HG03442 (cell line): ENCODE data around the gene NEK6.

Experiments used
- ATAC-seq: cut with Tn5 transposase; IDR thresholded peaks from one replicate; pipeline ENCODE4 v1.9.1; 2021; ENCODE audit warnings: mild to moderate bottlenecking, moderate library complexity; ENCODE audit not compliant: unreplicated experiment

Gene NEK6

DNA sequence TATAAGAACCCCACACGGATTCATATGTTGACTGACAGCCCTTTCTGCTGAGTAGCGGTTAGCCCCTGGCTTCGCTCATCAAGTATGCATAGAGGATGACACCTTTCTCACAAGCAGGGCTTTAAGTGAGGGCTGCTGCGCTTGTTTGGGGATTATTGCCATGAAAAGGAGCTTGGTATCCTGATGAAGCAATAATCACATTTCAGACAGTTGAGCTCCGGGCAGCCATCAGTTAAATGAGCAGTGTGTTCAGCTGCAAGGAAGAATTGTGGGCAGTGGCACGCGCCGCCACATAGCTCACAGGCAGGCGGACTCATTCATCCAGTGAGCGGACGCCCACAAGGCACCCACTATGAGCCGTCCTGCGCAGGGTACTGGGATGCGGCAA, 77.6 kb downstream of the NEK6 start:
- no peak for ATAC-seq

DNA sequence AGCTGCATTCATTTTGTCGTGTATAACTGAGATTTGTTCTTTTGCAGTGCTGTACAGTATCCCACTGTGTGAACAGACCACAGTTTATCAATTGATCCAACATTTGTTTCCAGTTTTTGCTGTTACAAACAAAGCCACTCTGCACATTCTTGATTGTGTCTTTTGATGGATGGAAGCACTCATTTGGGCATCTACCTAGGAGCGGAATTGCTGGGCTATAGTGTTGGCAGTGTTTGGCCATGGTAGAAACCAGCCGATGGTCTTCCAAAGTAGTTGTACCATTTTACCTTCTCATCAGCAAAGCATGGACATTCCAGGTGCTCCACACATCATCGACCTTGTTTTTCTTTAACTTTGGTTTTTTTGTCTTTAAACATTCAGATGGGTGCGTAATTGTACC, 79.8 kb downstream of the NEK6 start:
- ATAC-seq: no peak

- ATAC-seq: no peak
Observed at GRCh38 chr9:124339603-124340146, 81.9 kb downstream of the NEK6 start.

DNA sequence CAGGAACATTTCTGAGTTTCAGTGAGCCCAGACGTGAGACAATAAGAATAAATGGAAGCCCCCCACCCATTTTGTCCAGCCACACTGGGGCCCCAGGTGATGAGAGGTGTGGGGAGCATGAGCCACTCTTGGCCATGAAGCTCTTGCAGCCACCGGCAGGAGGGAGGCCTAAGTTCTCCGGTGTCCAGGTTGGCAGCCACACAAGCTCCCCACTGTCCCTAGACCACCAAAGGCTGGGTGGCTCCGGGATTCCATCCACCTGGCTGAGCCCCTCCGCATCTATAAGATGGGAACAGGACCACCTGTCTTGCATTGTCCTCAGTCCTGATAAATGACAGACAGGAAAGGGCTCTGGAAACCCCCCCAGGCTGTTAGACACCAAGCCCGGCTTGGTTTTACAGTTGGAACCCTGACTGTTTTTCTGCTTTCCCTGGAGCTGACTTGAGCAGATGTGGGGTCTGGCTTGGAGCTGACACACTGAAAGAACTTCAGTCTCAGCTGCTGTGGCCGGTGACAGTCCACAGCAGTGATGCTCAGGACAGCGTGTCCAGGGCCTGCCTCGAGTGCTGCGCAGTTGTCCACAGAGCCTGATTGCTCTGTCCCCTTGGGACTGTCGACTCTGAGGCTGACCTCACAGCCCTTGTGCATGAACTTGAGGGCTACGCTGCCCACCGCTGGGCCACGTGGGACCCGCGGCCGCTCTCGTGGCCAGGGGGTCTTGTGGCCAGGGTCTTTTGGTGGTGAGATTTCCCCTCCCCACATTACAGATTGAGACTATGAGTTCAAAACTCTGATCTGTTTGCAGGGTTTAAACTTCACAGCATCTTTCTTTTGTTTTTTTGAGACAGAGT, 82.7 kb downstream of the NEK6 start:
- no peak for ATAC-seq

GRCh38 chr9:124341455-124342170, 83.9 kb downstream of the NEK6 start:
- ATAC-seq: no peak

DNA sequence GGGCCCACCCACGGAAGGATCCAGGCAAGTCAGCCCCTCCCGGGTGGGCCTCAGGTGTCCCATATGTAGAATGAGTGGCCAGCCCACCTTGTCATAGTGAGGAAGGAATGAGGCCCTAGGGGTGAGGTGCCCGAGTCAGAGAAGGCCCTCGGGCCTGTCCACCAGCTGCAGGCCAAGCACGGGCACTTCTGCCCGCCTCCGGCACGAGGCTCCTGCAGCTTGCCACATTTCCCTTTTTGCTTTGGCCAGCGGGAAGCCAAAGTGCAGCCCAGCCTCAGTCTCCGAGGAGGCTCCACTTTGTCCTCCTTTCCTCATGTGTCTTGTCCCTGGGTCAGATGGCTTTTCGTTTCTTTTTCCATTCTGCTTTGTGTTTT, 84.6 kb downstream of the NEK6 start:
- ATAC-seq: no peak

- ATAC-seq: no peak
Observed at GRCh38 chr9:124342776-124343485, 85.2 kb downstream of the NEK6 start.

GRCh38 chr9:124343533-124344290, 86.0 kb downstream of the NEK6 start:
- no peak for ATAC-seq

- no peak for ATAC-seq
Observed at GRCh38 chr9:124344291-124345050, 86.7 kb downstream of the NEK6 start.

DNA sequence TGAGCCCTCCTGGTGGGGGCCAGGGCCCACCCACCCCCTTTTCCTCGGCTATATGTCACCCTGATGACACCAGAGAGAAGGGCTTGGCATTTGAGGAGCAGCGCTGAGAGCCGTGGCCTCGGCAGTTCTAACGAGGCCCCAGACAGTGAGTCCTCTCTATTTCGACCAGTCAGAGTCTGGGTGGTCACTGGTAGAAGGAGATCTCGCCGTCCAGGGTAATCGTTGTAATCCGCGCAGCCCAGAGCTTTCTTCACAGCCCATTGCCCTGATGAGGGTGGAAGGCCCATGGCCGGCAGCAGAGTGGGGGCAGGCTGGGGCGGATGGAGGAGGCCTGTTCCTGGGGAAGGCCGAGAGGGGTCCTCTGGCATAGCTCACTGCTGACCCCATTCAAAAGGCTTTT, 87.3 kb downstream of the NEK6 start:
- no peak for ATAC-seq

- ATAC-seq: no peak
Observed at GRCh38 chr9:124345751-124346281, 88.1 kb downstream of the NEK6 start.

GRCh38 chr9:124346347-124347163, 88.8 kb downstream of the NEK6 start:
- no peak for ATAC-seq

DNA sequence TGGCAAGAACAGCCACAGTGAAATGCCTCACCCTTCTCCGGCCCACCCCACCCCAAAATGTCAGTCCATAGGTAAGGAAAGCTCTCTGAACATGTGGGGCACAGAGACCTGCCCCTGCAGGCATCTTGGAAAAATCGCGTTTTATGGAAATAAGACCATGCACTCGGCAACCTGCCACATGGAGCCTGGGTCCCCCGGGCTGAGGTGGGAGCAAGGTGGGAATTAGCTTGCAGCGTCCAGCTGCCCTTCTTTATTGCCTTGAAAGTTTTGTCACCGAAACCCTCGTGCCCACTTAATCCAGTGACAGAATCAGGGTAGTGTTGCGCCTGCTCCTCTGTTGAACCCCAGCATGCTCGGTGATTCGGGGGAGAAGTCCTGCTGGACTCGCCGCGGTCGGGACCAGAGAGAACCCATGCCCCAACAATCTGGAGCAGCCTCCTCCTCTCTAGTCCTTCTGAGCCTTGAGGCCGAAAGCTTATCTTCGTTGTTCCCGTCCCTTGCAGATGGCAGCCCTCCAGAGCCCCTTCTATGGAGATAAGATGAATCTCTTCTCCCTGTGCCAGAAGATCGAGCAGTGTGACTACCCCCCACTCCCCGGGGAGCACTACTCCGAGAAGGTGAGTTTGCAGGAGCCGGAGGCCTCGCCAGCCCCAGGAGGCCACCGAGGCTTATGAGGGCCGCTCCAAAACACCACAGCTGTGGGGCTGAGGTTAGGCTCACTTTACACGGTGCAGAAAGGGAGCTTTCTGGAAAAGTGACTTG, 89.6 kb downstream of the NEK6 start:
- no peak for ATAC-seq

- ATAC-seq: no peak
Observed at GRCh38 chr9:124347968-124348358, 90.2 kb downstream of the NEK6 start.

DNA sequence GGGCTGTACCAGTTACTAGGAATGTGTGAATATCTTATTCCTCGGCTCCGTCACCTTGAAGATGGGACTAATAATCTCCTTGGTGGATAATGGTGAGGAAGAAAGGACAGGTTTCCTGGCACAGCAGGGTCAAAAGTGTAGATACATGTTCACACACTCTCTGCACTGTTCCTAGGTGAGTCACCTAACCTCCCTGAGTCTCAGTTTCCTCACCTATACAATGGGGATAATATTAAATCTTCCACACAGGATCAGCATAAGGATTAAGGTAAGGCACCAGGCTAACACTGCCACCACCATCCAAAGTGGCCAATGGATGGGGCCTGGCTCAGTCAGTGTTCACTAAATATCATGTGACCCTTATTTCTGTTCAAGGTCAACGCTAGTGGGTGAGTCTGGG, 90.6 kb downstream of the NEK6 start:
- no peak for ATAC-seq

- no peak for ATAC-seq
Observed at GRCh38 chr9:124348831-124349230, 91.1 kb downstream of the NEK6 start.

DNA sequence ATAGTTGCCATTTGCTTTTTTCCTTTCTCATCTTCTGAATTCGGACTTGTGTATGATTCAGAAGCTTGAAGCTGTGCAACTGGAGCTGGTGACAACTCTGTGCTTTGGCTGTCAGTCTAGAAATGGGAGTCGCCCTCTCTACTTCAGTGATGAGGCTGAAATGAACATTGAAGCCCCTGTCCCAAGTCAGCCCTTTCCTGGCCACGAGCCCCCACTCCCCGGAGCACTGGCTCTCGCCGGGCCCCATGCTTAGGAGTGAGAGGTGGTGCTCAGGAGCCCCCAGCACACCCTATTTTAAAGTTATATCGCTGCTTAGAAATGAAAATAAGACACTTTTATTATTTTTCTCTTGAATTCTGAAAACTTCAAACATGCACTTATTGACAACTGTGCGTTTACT, 91.5 kb downstream of the NEK6 start:
- ATAC-seq: no peak
